OCI-LY7 (cell line): ENCODE results near the gene DLGAP3.

Experiments used
- CTCF ChIP-seq: fragments of 200-600 bp; sonication (generic); conservative IDR thresholded peaks from 2 replicates; pipeline ENCODE4 v1.5.1; 2014; ENCODE audit warnings: mild to moderate bottlenecking, antibody characterized with exemption, low read length, moderate library complexity, mixed read lengths
- EZH2phosphoT487 ChIP-seq: fragments of 200-600 bp; sonication (generic); IDR thresholded peaks from 2 replicates; pipeline ENCODE4 v1.6.1; 2018; ENCODE audit warnings: low read depth, borderline replicate concordance, mild to moderate bottlenecking, mixed run types, antibody characterized with exemption, low read length, moderate library complexity, mixed read lengths

GRCh38 chr1:34858901-34859445, 70.5 kb downstream of the DLGAP3 start:
- no peak for TF ChIP-seq CTCF
- no peak for TF ChIP-seq EZH2phosphoT487
